ENCODE data around the gene ZNF740.
A peak's percentile ranks its signal among the peaks of the same experiment; 100 is the strongest.
"Not testable (repeated sequence)": the region's sequence is repeated elsewhere in the genome, so short reads cannot be mapped to it uniquely, and the experiment has no call there.

Gene ZNF740

GRCh38 chr12:53180220-53180930 is at the start of gene ZNF740, which contains the start of gene CSAD:
TSS of gene ZNF740 (plus strand) at chr12:53180722. CDS start at chr12:53181984, 1,262 bp downstream.
TSS of gene CSAD (minus strand) at chr12:53180925. CDS start at chr12:53173470, 7,455 bp downstream.
- peak; percentile 87 for DNase-seq (ENCODE audit: low read depth)

GRCh38 chr12:53131844-53132243 is 48.7 kb upstream of the ZNF740 start:
- DNase-seq (ENCODE audit: low read depth): no peak

GRCh38 chr12:53133722-53134121 is 46.8 kb upstream of the ZNF740 start:
- no peak for DNase-seq (ENCODE audit: low read depth)

- DNase-seq (ENCODE audit: low read depth): no peak
Measured at GRCh38 chr12:53143355-53143754, 37.2 kb upstream of the ZNF740 start.

- no peak for DNase-seq (ENCODE audit: low read depth)
Measured at GRCh38 chr12:53145383-53146260, 34.9 kb upstream of the ZNF740 start.

GRCh38 chr12:53147181-53147580 is 33.3 kb upstream of the ZNF740 start:
- no peak for DNase-seq (ENCODE audit: low read depth)

GRCh38 chr12:53147653-53148052 is 32.9 kb upstream of the ZNF740 start:
- no peak for DNase-seq (ENCODE audit: low read depth)

- no peak for DNase-seq (ENCODE audit: low read depth)
Measured at GRCh38 chr12:53151039-53151438, 29.5 kb upstream of the ZNF740 start.

GRCh38 chr12:53152390-53152789 is 28.1 kb upstream of the ZNF740 start:
- DNase-seq (ENCODE audit: low read depth): no peak

GRCh38 chr12:53159195-53159839 is 21.2 kb upstream of the ZNF740 start:
- no peak for DNase-seq (ENCODE audit: low read depth)

GRCh38 chr12:53160000-53160399 is 20.5 kb upstream of the ZNF740 start:
- no peak for DNase-seq (ENCODE audit: low read depth)

GRCh38 chr12:53160673-53161072 is 19.8 kb upstream of the ZNF740 start:
- no peak for DNase-seq (ENCODE audit: low read depth)

GRCh38 chr12:53161119-53161911 is 19.2 kb upstream of the ZNF740 start:
- DNase-seq (ENCODE audit: low read depth): no peak

GRCh38 chr12:53163008-53163407 is 17.5 kb upstream of the ZNF740 start:
- DNase-seq (ENCODE audit: low read depth): not testable (repeated sequence)

- no peak for DNase-seq (ENCODE audit: low read depth)
Measured at GRCh38 chr12:53166837-53167236, 13.7 kb upstream of the ZNF740 start.

- no peak for DNase-seq (ENCODE audit: low read depth)
Measured at GRCh38 chr12:53169644-53170043, 10.9 kb upstream of the ZNF740 start.

GRCh38 chr12:53170215-53170614 is 10.3 kb upstream of the ZNF740 start:
- no peak for DNase-seq (ENCODE audit: low read depth)

- no peak for DNase-seq (ENCODE audit: low read depth)
Measured at GRCh38 chr12:53170876-53171724, 9.4 kb upstream of the ZNF740 start.

- DNase-seq (ENCODE audit: low read depth): no peak
Measured at GRCh38 chr12:53171725-53172329, 8.7 kb upstream of the ZNF740 start.

- DNase-seq (ENCODE audit: low read depth): no peak
Measured at GRCh38 chr12:53172352-53172751, 8.2 kb upstream of the ZNF740 start.
